RCC 7860 (cell line): ENCODE measurements around the gene BMPER.

ENCODE experiments used
- DNase-seq: peaks from one replicate; pipeline ENCODE4 v3.0.0-alpha.2; 2015; ENCODE audit warnings: low spot score
- FAIRE-seq: peaks from 2 replicates; lab custom pipeline; 2012; peaks lifted over from hg19 to GRCh38; lab: Jason Lieb, UNC

BMPER gene

DNA sequence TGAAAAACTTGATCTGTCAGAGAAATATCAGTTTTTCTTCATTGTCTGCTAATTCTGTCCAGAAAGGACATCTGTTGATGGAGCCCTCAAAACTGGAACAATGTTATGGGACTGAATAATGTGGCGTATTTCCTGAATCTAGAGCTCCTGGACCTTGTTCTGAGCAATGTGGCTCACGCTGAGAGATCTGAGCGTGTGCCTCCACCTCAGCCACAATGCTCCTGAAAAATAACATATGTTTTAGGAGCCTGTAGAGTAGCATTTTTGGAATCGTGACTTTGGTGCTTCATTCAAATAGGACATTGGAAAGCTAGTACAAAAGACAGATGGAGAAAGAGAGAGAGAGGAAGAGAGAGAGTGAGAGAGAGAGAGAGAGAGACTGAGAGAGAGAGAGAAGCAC lies 110.3 kb downstream of the BMPER start:
- FAIRE-seq (no peak), DNase-seq (no peak)

DNA sequence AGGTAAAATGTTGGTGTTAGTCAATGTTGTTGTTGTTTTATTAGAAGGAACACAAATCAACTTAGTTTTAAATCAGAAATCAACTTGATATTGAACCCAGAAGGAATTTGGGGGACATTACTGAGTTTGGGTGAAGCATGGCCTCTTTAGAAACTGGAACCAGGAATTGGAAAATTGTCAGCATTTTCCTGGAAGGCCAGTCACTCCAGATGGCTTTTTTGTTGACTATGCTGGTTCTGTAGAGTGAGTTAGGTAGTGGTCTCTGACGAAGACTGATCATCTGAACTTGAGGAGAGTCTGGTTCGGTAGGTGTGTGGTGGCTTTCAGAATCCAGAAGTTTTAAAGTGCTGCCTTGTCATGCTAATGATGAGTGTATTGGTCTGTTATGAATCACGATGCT lies 111.5 kb downstream of the BMPER start:
- FAIRE-seq = no peak
- DNase-seq = no peak

DNA sequence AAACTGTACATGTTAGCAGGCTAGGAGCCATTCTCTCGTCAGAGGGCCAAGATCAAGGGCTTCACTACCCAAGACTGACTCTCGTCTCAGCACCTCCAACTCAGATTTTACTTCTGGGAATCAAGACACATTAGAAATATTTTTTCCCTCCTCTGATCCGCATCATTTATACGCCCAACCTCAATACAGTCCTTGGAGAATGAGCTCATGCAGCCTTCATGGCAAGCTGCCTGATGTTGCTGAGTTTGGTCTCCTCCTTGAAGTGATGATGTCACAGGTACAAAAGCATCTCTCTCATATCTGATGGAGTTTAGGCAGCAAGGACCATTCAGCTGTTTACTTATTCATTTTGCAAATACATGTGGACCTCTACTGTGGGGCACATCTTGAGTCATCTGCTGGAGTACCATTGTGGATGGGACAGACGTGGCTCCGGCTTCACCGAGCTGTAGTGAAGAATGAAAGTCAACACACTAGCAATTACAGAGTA lies 114.0 kb downstream of the BMPER start:
- no peak for FAIRE-seq
- DNase-seq = no peak

DNA sequence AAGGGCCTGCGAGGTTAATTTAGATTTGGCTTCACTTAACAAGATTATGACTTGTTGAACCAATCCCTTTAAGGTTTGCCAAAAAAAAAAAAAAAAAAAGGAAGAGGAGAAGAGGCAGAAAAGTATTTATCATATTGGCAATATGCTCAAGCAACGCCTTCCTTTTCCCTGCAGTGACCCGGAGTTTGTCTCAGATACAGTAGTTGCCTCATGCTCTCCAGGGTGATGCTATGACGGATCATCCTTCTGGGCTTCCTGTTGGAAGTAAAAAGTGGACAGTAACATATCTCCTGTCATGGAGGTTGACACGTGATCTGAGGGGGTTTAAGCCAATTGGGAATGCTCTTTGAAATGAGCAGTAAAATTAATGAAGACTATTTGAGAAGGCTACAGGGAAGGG lies 117.3 kb downstream of the BMPER start:
- DNase-seq (no peak), FAIRE-seq (no peak)

DNA sequence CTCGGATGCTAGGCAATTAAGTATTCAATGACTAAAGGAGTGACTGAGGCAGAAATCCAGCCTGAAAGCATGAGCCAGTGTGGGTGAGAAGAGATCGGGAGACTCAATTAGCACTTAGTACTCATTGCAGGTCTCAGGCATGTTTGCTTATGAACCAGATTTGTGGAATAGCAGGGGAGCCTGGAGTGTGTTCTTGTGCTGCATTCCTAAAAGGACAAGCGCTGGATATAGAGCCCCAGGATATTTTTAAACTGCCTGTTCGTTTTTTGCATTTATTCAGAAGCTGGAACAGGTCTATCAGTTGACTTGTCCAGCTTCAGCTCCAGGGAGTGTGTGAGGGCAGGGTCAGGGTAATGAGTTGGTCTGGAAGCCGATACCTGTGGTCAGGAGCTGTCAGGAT lies 120.3 kb downstream of the BMPER start:
- FAIRE-seq = no peak

DNA sequence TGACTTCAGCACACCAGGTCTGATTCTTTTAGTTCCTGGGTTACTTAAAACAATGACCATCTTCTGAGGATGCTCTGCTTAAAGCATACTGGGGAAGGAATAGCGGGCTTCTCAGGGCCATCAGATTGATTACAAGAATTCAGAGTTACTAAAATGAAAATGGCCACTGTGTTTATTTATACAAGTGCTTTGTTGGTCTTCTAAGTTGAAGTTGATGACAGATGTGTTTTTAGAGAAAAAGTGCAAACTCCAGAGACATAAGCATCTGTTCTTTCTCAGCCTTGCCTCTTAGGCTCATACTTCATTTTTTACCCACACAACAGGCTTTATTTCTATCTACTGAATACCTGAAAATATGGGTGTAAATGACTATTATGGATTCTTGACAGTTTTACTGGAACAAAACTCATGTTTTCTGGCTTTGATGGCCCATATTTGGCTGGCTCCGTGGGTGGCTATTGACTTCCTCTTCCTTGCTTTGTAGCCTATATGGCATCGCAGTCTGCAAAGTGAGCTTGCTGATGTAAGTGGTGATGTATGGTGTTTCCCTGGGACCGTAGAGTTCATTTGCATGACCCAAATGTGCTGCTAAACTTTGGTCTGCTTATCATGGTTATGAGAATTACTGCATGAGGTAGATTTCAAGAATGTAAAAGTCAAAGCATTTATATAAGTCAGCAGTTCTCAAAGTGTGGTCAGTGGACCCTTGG lies 121.3 kb downstream of the BMPER start:
- no peak for DNase-seq
- no peak for FAIRE-seq

More for the DNA sequence above, 120.3 kb downstream of the BMPER start:
- DNase-seq = no peak

DNA sequence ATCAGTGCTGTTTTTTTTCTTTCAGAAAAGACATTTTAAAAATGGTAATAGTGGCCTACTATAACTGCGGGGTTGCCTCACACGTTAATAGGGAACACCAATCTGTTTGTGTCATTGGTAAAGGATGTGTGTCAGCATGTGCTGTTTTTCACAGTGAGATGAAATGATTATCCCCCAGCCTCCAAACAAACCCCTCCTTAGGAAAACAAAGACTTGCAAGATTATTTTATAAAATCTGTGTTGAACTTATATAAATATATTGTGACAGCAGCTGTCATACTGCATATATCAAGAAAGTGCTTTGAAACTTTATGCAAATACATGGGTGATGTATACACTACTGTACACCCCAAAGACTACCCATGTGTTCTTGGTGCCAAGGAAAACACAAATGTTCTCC lies 125.8 kb downstream of the BMPER start:
- FAIRE-seq = no peak
- no peak for DNase-seq

DNA sequence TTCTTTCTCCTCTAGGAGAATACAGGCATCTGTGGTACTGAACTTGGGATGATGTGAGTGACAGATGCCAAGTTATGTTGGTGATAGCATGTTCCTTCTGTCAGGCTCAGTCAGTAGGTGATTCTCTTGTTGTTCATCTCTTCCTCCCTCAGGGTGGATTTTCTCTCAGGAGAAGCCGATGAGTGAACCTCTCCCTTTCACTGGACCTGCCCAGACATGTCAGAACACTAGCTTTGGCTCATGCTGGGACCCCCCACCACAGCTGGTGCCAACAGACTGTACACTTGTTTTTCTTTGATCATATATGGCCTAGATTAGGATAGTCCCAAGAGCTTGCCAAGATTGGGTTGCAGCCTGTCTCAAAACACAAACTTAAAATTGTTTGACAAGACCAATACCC lies 129.4 kb downstream of the BMPER start:
- no peak for FAIRE-seq

DNA sequence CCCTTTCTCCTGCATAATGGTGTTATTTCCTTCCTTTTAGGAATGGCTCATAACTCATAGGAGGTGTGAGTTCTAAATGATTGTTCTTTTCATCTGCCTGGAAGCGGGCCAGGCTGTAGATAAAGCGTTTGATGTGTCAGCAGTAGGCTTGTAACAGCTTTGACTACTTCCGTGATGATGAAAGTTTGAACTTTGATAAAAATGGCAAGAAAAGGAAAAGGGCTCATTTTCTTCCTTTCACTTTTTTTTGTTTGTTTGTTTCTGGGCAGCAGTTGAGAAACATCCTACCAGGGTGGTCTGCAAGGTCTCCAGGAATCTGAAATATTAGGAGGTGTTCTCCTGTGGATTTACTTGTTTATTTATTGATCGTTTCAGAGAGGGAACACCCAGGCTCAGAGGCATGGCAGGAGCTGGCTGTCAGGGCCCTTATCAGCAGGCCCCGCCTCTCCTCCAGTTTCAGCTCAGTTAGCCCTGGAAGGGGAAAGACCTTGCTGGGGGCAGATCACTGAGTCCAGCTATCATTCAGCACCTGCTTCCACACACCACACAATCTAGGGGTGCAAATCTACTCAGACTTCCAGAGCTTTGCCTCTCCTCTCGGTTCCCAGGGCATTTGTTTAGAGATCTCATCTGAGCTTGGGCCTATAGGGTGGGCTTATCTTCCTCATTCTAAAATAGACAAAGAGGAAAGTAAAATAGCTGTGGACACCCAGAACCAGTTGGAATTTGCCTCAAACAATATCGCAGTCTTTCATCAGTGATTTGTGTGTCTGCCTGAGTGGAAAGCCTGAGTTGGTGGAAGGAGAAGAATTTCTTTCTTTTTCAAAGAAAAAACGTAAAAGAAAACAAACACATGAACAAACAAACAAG lies 130.9 kb downstream of the BMPER start:
- DNase-seq = no peak
- no peak for FAIRE-seq

More for the DNA sequence above, 129.4 kb downstream of the BMPER start:
- DNase-seq = no peak

DNA sequence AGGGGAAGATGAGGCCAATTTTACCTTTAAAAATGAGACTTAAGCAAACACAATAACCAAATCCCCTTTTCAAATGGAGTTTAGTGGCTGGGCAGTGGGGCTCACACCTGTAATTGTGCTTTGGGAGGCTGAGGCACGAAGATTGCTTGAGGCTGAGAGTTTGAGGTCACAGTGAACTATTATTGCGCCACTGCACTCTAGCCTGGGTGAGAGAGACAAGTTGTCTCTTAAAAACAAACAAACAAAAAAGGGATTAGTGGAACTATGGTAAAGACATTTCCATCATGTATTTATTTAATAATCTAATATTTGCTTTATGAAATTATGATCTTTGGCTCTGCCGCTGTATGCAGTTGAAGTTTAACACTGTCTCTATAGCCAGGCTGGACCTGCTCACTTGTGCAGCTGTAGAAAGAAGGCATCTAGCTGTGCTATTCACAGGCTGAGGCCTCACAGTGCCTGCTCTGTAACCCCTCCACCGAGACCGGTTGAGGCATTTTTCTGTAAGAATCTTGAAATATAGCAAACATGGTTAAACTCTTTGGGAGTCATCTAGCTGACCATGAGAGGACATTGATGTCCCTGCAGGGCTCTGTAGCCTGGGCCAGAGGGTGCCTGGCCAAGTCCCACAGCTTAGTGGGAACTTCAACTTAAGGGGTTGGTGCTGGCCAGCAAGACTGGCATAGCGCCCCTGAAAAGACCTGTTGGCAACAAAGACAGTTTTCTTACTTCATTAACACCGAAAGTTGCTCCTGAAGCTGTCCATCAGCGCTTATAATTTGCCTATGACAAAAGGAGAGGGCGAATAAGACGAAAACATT lies 131.8 kb downstream of the BMPER start:
- FAIRE-seq (no peak), DNase-seq (no peak)

DNA sequence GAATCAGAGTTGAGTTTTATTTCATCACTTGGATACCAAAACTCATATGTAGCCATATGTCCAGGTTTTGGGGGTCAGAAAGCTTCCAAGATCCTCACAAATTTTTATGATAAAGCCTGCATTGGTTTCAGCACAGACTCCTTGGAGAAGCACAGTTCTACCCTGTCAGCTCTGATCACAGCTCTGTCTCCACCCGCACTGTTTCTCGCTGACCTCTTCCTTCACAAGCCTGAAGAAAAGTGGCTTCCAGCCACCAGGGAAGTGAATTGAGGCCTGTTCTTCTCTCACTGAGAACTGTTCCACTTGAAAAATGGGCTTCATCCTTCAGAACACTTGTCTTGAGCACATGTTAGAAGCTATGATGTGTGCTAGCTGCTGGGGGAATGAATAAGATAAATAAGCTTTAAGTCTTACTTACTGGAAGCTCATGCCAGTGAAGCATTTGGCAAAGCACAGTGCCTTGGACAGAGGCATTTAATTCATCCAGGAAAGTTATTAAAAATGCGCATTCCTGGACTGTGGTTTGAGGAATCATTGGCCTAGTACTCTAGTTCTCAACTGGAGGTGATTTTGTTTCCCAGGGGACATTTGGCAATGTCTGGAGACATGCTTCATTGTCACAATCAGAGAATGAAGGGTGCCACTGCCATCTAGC lies 133.6 kb downstream of the BMPER start:
- FAIRE-seq = no peak
- DNase-seq = no peak

DNA sequence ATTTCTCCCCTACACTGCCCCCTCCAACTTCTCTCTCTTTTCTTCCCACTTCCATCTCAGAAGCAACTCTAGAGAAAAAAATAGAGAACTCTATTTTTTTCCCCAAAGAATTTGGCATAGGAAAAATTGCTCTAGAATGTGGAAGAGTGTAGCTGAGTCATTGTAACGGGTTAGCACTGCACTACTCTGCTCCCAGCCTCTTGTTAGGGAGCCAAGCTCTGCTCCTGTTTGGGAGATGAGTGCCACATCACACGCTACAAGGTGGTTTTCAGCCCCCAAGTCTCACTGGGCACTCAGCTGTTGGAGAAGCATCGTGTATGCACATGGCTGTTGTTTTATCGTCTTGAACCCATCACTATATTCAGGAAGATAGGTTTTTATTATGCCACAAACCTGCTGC lies 136.4 kb downstream of the BMPER start:
- DNase-seq (no peak), FAIRE-seq (no peak)

DNA sequence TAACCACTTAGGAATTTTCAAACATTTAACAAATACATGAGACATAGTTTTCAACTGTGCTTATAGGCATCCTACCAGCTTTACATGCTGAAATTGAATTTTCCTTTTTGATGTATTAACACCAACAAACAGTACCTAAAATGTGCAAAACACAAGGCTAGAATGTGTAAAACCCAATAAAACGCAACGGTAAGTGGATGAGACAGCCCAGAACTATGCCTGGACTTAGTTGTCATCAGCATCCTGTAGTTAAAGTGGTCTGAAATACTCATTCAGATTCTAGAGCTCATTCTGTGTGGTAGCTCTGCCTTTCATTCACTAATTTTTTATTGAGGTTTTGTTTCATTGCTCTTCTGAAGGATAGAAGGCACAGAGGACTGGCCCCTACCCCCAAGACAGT lies 137.1 kb downstream of the BMPER start:
- DNase-seq (no peak), FAIRE-seq (no peak)

DNA sequence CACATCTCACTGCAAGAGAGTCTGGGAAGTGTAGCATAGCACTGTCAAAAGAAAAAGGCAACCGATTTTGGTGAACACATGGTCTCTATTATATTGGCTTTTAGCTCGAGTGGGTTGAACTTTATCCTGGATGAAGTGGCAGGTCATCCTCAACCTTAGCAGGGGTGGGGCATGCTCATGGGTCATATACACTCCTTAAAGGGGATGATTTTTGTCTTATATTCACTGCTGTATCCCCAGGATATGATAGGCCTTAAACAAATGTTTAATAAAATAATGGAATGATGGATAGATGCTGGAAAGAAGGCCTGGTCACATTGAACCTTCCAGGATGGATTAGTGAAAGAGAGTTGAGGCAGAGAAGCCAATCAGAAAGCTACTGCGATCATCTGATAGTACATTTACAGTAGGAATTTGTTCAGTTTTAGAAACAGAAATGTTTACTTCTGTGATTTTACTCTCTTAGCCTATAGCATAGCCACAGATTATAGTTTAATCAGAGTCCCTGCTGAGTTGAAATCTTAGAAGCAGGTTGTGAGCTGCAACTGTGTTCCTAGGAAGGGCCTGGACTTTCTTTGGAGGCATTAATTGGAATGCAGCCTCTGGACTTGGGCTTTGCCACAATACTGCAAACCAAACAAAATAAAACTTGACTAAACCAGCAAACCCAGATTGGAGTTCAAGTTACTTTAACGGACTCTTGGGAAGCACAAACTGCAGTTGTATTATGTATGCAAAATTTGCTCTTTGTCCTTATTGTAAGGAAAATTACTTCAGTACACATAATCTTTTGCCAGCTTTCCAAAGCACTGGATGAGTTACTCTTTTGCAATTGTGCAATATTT lies 138.3 kb downstream of the BMPER start:
- DNase-seq (no peak), FAIRE-seq (no peak)

DNA sequence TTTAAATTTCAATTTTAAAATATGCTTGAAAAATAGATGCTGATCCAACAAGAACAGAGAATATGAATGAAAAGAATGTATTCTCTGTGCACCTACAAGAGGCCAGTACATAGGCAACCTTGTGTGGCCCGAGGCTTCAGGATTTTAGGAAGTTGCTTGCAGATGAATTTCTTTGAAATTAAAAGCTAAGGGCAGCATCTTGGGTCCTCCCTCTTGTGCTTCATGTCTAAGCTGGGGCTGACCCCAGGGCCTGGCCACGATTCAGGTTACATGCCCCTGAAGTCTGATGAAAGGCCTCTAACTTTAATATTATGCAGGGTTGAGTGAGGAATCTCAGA lies 138.9 kb downstream of the BMPER start:
- FAIRE-seq (no peak), DNase-seq (no peak)

DNA sequence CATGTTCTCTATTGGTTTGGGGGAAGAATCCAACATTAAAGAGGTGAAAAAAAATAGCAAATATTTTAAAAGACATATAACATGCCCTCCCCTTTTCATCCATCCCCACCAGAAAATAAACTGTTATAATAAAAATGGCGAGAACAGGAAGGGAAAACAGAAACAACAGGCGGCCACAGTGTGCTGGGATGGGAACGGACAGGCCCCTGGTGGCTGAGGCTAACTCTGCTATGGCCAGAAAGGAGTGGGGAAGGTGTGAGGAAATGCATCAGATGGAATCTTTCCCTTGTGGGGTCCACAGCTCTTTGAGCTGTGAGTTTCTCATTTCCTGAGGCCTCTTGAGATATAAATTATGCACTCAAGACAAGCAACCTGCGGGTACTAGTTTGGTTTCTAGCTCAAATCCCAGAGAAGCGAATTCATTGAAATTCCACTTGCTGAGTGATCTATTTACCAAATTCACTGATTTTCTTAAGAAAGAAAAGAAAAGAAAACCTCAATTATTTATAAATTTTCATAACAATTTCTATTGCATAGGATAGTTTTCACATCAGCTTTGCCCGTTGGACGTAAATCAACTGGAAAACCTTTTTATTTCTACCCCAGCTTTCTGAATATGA lies 139.5 kb downstream of the BMPER start:
- DNase-seq (no peak), FAIRE-seq (no peak)

DNA sequence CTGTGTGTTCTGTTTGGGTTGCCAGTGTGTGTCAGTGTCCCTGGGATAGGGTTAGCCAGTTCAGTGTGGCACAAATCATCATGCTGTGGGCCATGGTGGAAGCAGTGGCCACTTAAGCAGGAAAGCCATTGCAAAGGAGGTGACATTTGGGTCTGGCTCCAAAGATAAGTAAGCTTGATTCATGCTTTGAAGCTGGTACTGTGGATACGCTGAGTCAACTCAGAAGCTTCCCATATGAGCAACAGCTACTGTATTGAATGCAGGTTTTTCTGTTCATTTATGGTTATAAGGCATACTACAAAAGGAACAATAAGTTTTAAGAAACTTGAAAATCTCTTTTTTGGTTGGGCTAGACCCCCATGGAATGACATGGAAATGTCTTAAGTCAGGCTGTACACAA lies 143.1 kb downstream of the BMPER start:
- DNase-seq (no peak), FAIRE-seq (no peak)

DNA sequence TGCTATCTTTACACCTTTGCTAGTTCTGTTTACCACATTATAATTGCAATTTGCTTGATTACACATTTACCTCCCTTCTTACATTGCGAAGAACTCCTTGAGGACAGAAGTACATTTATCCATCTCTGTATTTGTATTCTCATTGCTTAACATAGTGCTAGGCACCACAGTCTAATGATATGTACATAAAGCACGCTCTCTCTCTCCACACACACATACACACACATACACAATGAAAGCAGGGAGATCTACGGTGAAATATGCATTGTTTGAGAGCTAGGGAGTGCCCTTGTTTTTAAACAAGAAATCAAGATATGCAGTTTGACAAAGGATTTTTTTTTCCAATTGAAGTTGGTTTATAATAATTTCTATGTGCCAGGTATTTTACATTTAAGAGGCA lies 148.7 kb downstream of the BMPER start:
- FAIRE-seq = no peak
- no peak for DNase-seq

DNA sequence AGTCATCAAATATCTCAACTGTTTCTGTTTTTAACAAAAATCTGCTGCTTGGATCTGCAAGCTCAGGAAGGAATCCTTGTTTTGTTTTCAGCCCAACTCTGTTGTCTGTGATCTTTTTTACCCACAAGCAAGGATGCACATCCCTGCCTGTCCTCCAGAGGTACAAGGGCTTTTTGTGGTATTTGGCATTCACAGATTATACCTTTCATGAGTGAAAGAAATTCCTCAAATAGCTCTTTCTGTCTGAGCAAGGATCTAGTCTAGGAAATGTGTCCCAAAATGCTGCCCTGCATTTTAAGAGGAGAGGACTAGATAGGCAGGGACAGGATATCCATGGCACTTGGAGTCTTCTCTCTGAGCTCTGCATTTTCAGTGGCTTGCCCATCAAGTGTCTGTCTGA lies 151.8 kb downstream of the BMPER start:
- DNase-seq = no peak
- FAIRE-seq = no peak

DNA sequence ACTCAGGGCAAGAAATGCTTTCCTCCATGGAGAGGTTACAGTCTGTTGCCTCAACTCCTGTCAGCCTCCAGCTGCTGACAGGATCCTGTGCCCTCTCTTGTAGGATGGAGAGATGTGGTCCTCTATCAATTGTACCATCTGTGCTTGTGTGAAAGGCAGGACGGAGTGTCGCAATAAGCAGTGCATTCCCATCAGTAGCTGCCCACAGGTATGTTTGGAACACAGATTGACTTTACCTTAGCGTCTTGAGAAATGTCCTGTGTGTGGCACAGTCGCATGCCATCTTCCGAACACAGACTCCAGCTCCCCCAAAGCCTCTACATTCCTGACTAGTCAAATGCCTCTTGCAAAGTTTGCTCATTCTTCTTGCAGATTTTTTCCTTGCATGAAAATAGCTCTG lies 152.6 kb downstream of the BMPER start:
- FAIRE-seq (no peak), DNase-seq (no peak)
